Erythroblast (primary cell): ENCODE results near the gene CLDN6.

Source experiments
- GATA1 ChIP-seq: IDR thresholded peaks from 2 replicates; pipeline ENCODE4 v1.6.1; 2011; ENCODE audit warnings: low read depth, mild to moderate bottlenecking, control low read depth, low read length, moderate library complexity
- POLR2A ChIP-seq: IDR thresholded peaks from 2 replicates; pipeline ENCODE4 v1.6.1; 2011; ENCODE audit warnings: mild to moderate bottlenecking, low read length

- no peak for TF ChIP-seq POLR2A
- no peak for TF ChIP-seq GATA1
Measured at GRCh38 chr16:3008690-3009037, 9.3 kb downstream of the CLDN6 start.
